Smooth muscle cell (in vitro differentiated cells): ENCODE measurements around the gene BBOX1. TPM values are rescaled to one million over a fixed set of nuclear protein-coding genes. Genes with fewer than 3 reads are reported as not detected.

Experiments used
- DNase-seq: peaks from one replicate; lab custom pipeline; 2025; ENCODE audit not compliant: unreplicated experiment; lab: John Stamatoyannopoulos, UW
- H2AFZ ChIP-seq: fragments of 200-600 bp; sonication (generic); 2 replicates; pipeline ENCODE4 v1.6.0; 2016; ENCODE audit warnings: antibody characterized with exemption, low read depth, mild to moderate bottlenecking
- H3F3A ChIP-seq: fragments of 200-600 bp; sonication (generic); 2 replicates; pipeline ENCODE4 v1.6.0; 2017; ENCODE audit warnings: antibody characterized with exemption, low read depth
- H3K27ac ChIP-seq: fragments of 200-600 bp; sonication (generic); 2 replicates; pipeline ENCODE4 v1.5.1; 2016; ENCODE audit warnings: low read depth, mild to moderate bottlenecking
- H3K27me3 ChIP-seq: fragments of 200-600 bp; sonication (generic); 2 replicates; pipeline ENCODE4 v1.6.1; 2016; ENCODE audit warnings: low read depth, mild to moderate bottlenecking
- H3K36me3 ChIP-seq: fragments of 200-600 bp; sonication (generic); 2 replicates; pipeline ENCODE4 v1.5.1; 2016; ENCODE audit warnings: low read depth
- H3K4me1 ChIP-seq: fragments of 200-600 bp; sonication (generic); 2 replicates; pipeline ENCODE4 v1.5.1; 2016; ENCODE audit warnings: low read depth
- H3K4me2 ChIP-seq: fragments of 200-600 bp; sonication (generic); 2 replicates; pipeline ENCODE4 v1.6.0; 2016; ENCODE audit warnings: mild to moderate bottlenecking
- H3K4me3 ChIP-seq: fragments of 200-600 bp; sonication (generic); 2 replicates; pipeline ENCODE4 v1.5.1; 2016; ENCODE audit warnings: mild to moderate bottlenecking
- H3K79me2 ChIP-seq: fragments of 200-600 bp; sonication (generic); 2 replicates; pipeline ENCODE4 v1.6.0; 2016; ENCODE audit warnings: low read depth, mild to moderate bottlenecking
- H3K9ac ChIP-seq: fragments of 200-600 bp; sonication (generic); 2 replicates; pipeline ENCODE4 v1.6.0; 2016; ENCODE audit warnings: low read depth
- H3K9me3 ChIP-seq: fragments of 200-600 bp; sonication (generic); replicated peaks from 2 replicates; pipeline ENCODE4 v1.5.1; 2016; ENCODE audit warnings: low read depth
- H4K20me1 ChIP-seq: fragments of 200-600 bp; sonication (generic); 2 replicates; pipeline ENCODE4 v1.6.0; 2016; ENCODE audit warnings: low read depth
- CTCF ChIP-seq: fragments of 200-600 bp; sonication (generic); IDR thresholded peaks from 2 replicates; pipeline ENCODE4 v1.5.1; 2017; ENCODE audit warnings: borderline replicate concordance, mild to moderate bottlenecking, antibody characterized with exemption; ENCODE audit not compliant: insufficient read depth, poor library complexity, severe bottlenecking
- WGBS: methylation state at CpG from one replicate; pipeline ENCODE4 v1.1.7; 2016; ENCODE audit warnings: low lambda C conversion rate; 5-methylcytosine and 5-hydroxymethylcytosine counted together
- polyA plus RNA-seq: library from polyadenylated mRNA; unstranded; fragments of >200 nt; fragmentation: Nextera tagmentation; extraction: Ambion mirVana; gene quantifications from 2 replicates; pipeline ENCODE4 v1.2.1, GENCODE V29; 2016
- total RNA-seq: library from RNA; depleted of rRNA; stranded (reverse); fragments of >200 nt; gene quantifications from 2 replicates; pipeline ENCODE4 v1.2.3, GENCODE V29; 2014

Gene BBOX1
- total and polyA plus RNA-seq, 2 experiments from 2014 or later: 0.22 to 0.67 TPM

GRCh38 chr11:27052668-27053067 lies 12.1 kb downstream of the BBOX1 start:
- no peak for DNase-seq
- WGBS: 94% methylated on average over 1 of the region's 1 CpG

GRCh38 chr11:27055065-27055682 lies 14.6 kb downstream of the BBOX1 start:
- 68% methylated on average over 6 of the region's 6 CpGs for WGBS
- Histone ChIP-seq H4K20me1 (no peaks in the 10 kb centered on the region), H3F3A (no peaks in the 10 kb centered on the region), H3K4me3 (no peak overlapping the region), H2AFZ (no peak overlapping the region), H3K4me2 (no peak overlapping the region), H3K36me3 (peaks cover 7% of the 10 kb centered on the region), H3K79me2 (no peaks in the 10 kb centered on the region), H3K9me3 (peaks cover 8% of the 10 kb centered on the region), H3K27ac (no peak overlapping the region), H3K9ac (no peak overlapping the region), H3K4me1 (no peaks in the 10 kb centered on the region), H3K27me3 (no peaks in the 10 kb centered on the region)
- DNase-seq: no peak
- no peak for TF ChIP-seq CTCF

More at GRCh38 chr11:27052668-27053067, 12.1 kb downstream of the BBOX1 start:
- Histone ChIP-seq H3K4me2 (no peak overlapping the region), H4K20me1 (no peaks in the 10 kb centered on the region), H3K36me3 (peaks cover 11% of the 10 kb centered on the region), H3K27me3 (no peaks in the 10 kb centered on the region), H2AFZ (no peak overlapping the region), H3F3A (no peaks in the 10 kb centered on the region), H3K4me3 (no peak overlapping the region), H3K27ac (no peak overlapping the region), H3K79me2 (no peaks in the 10 kb centered on the region), H3K9ac (no peak overlapping the region), H3K9me3 (peaks cover 16% of the 10 kb centered on the region), H3K4me1 (no peaks in the 10 kb centered on the region)
- TF ChIP-seq CTCF: no peak

- Histone ChIP-seq H3K9ac (no peak overlapping the region), H3K27me3 (no peaks in the 10 kb centered on the region), H3K9me3 (no peaks in the 10 kb centered on the region), H2AFZ (no peak overlapping the region), H3K36me3 (peaks cover under 1% of the 10 kb centered on the region), H3K27ac (no peak overlapping the region), H3K79me2 (no peaks in the 10 kb centered on the region), H3K4me1 (no peaks in the 10 kb centered on the region), H3K4me3 (no peak overlapping the region), H3F3A (no peaks in the 10 kb centered on the region), H3K4me2 (no peak overlapping the region), H4K20me1 (no peaks in the 10 kb centered on the region)
- no peak for TF ChIP-seq CTCF
- WGBS: 92% methylated on average over 6 of the region's 6 CpGs
- no peak for DNase-seq
Measured at GRCh38 chr11:27057091-27057780, 16.6 kb downstream of the BBOX1 start.
